IPS-20b (cell line): ENCODE results near the gene EPHB2.

Experiments
- H3K27ac ChIP-seq: one replicate; pipeline ENCODE4 v1.5.1; 2013; ENCODE audit warnings: low read length
- H3K27me3 ChIP-seq: 2 replicates; pipeline ENCODE4 v1.6.1; 2013; ENCODE audit warnings: mild to moderate bottlenecking, low read length, inconsistent platforms; ENCODE audit not compliant: insufficient read depth
- H3K36me3 ChIP-seq: 2 replicates; pipeline ENCODE4 v1.6.1; 2013; ENCODE audit warnings: low read depth, mild to moderate bottlenecking, inconsistent platforms, low read length, moderate library complexity; ENCODE audit not compliant: insufficient read depth
- H3K4me1 ChIP-seq: 2 replicates; pipeline ENCODE4 v1.6.1; 2013; ENCODE audit warnings: mild to moderate bottlenecking, control low read depth, inconsistent platforms, low read length, moderate library complexity; ENCODE audit not compliant: insufficient read depth
- H3K4me3 ChIP-seq: 2 replicates; pipeline ENCODE4 v1.5.1; 2013; ENCODE audit warnings: mild to moderate bottlenecking, low read length, inconsistent platforms
- H3K9ac ChIP-seq: 2 replicates; pipeline ENCODE4 v1.6.1; 2013; ENCODE audit warnings: low read depth, mild to moderate bottlenecking, inconsistent platforms, low read length, moderate library complexity
- H3K9me3 ChIP-seq: 2 replicates; pipeline ENCODE4 v1.6.1; 2013; ENCODE audit warnings: mild to moderate bottlenecking, low read depth, low read length, inconsistent platforms; ENCODE audit not compliant: insufficient read depth

Gene EPHB2

GRCh38 chr1:22915231-22915630 is 204.6 kb downstream of the EPHB2 start:
- H3K36me3 ChIP-seq = no peaks in the 10 kb centered on the region
- no peak overlapping the region for H3K27ac ChIP-seq
- H3K9ac ChIP-seq = no peak overlapping the region
- H3K4me3 ChIP-seq = no peak overlapping the region
- no peaks in the 10 kb centered on the region for H3K4me1 ChIP-seq
- no peaks in the 10 kb centered on the region for H3K9me3 ChIP-seq
- no peaks in the 10 kb centered on the region for H3K27me3 ChIP-seq

- H3K27me3 ChIP-seq = no peaks in the 10 kb centered on the region
- no peaks in the 10 kb centered on the region for H3K9me3 ChIP-seq
- H3K4me3 ChIP-seq = no peak overlapping the region
- no peak overlapping the region for H3K27ac ChIP-seq
- H3K9ac ChIP-seq = no peak overlapping the region
- H3K36me3 ChIP-seq = no peaks in the 10 kb centered on the region
- H3K4me1 ChIP-seq = no peaks in the 10 kb centered on the region
Observed at GRCh38 chr1:22915816-22916470, 205.3 kb downstream of the EPHB2 start.

- Histone ChIP-seq H3K4me1 (no peaks in the 10 kb centered on the region), H3K9ac (no peak overlapping the region), H3K9me3 (no peaks in the 10 kb centered on the region), H3K36me3 (no peaks in the 10 kb centered on the region), H3K4me3 (no peak overlapping the region), H3K27me3 (no peaks in the 10 kb centered on the region), H3K27ac (no peak overlapping the region)
Observed at GRCh38 chr1:22916471-22916820, 205.8 kb downstream of the EPHB2 start.

- H3K9ac ChIP-seq = no peak overlapping the region
- no peaks in the 10 kb centered on the region for H3K4me1 ChIP-seq
- H3K4me3 ChIP-seq = no peak overlapping the region
- H3K36me3 ChIP-seq = no peaks in the 10 kb centered on the region
- no peaks in the 10 kb centered on the region for H3K9me3 ChIP-seq
- H3K27me3 ChIP-seq = no peaks in the 10 kb centered on the region
- H3K27ac ChIP-seq = no peak overlapping the region
Observed at GRCh38 chr1:22917989-22918388, 207.3 kb downstream of the EPHB2 start.

- H3K9ac ChIP-seq = no peak overlapping the region
- no peaks in the 10 kb centered on the region for H3K27me3 ChIP-seq
- H3K27ac ChIP-seq = no peak overlapping the region
- H3K4me3 ChIP-seq = no peak overlapping the region
- no peaks in the 10 kb centered on the region for H3K4me1 ChIP-seq
- H3K36me3 ChIP-seq = no peaks in the 10 kb centered on the region
- H3K9me3 ChIP-seq = no peaks in the 10 kb centered on the region
Observed at GRCh38 chr1:22918644-22919043, 208.0 kb downstream of the EPHB2 start.

- Histone ChIP-seq H3K9me3 (no peaks in the 10 kb centered on the region), H3K27ac (no peak overlapping the region), H3K4me1 (no peaks in the 10 kb centered on the region), H3K36me3 (no peaks in the 10 kb centered on the region), H3K4me3 (no peak overlapping the region), H3K9ac (no peak overlapping the region), H3K27me3 (no peaks in the 10 kb centered on the region)
Observed at GRCh38 chr1:22919341-22920025, 208.8 kb downstream of the EPHB2 start.

GRCh38 chr1:22920026-22920733 is 209.5 kb downstream of the EPHB2 start:
- Histone ChIP-seq H3K9ac (no peak overlapping the region), H3K9me3 (no peaks in the 10 kb centered on the region), H3K4me3 (no peak overlapping the region), H3K4me1 (no peaks in the 10 kb centered on the region), H3K36me3 (no peaks in the 10 kb centered on the region), H3K27me3 (no peaks in the 10 kb centered on the region), H3K27ac (no peak overlapping the region)

GRCh38 chr1:22920734-22921451 is 210.3 kb downstream of the EPHB2 start:
- H3K27me3 ChIP-seq = no peaks in the 10 kb centered on the region
- H3K9ac ChIP-seq = no peak overlapping the region
- H3K4me1 ChIP-seq = no peaks in the 10 kb centered on the region
- no peak overlapping the region for H3K4me3 ChIP-seq
- no peaks in the 10 kb centered on the region for H3K9me3 ChIP-seq
- H3K27ac ChIP-seq = no peak overlapping the region
- no peaks in the 10 kb centered on the region for H3K36me3 ChIP-seq

GRCh38 chr1:22921452-22922126 is 210.9 kb downstream of the EPHB2 start:
- Histone ChIP-seq H3K4me1 (no peaks in the 10 kb centered on the region), H3K36me3 (no peaks in the 10 kb centered on the region), H3K9ac (no peak overlapping the region), H3K9me3 (no peaks in the 10 kb centered on the region), H3K27me3 (no peaks in the 10 kb centered on the region), H3K4me3 (no peak overlapping the region), H3K27ac (no peak overlapping the region)

GRCh38 chr1:22922640-22923039 is 212.0 kb downstream of the EPHB2 start:
- Histone ChIP-seq H3K27me3 (no peaks in the 10 kb centered on the region), H3K27ac (no peak overlapping the region), H3K4me3 (no peak overlapping the region), H3K4me1 (no peaks in the 10 kb centered on the region), H3K36me3 (no peaks in the 10 kb centered on the region), H3K9ac (no peak overlapping the region), H3K9me3 (no peaks in the 10 kb centered on the region)

- Histone ChIP-seq H3K27ac (no peak overlapping the region), H3K9me3 (no peaks in the 10 kb centered on the region), H3K4me3 (no peak overlapping the region), H3K4me1 (no peaks in the 10 kb centered on the region), H3K36me3 (no peaks in the 10 kb centered on the region), H3K9ac (no peak overlapping the region), H3K27me3 (no peaks in the 10 kb centered on the region)
Observed at GRCh38 chr1:22925111-22925510, 214.5 kb downstream of the EPHB2 start.
